ENCODE measurements around the gene FARSB.

The FARSB gene

DNA sequence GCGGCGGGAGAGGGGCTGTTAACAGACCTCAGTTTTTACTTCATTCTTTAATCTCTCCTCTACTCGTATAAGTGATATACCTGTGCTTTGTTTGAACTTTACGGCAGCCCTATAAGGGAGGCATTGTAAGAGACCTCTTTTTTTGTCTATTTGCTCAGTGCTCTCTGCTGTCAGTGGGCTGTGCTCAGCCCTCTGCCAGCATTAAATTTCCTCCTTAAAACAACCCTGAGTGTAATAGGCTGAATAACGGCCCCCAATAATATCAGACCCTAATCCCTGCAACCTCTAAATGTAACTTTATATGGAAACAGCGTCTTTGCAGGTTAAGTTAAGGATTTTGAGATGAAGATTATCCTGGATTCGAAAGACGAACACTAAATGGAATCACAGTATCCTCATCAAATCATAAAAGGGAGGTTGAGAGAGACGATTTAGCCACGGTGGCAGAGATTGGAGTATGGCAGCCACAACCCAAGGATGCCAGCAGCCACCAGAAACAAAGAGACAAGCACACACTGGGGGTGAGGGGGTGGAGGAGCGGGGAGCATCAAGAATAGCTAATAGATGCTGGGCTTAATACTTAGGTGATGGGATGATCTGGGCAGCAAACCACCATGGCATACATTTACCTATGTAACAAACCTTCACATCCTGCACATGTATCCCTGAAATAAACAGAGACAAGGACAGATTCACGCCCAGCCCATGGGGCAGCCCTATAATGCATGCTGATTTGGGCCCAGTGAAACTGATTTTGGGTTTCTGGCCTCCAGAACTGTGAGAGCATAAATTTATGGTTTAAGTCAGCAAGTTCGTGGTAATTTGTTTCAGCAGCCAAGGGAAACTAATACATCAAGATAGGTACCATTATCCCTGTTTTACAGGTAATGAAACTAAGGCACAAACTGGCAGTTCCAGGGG lies 894 bp upstream of the FARSB start:
- no peak for DNase-seq

DNA sequence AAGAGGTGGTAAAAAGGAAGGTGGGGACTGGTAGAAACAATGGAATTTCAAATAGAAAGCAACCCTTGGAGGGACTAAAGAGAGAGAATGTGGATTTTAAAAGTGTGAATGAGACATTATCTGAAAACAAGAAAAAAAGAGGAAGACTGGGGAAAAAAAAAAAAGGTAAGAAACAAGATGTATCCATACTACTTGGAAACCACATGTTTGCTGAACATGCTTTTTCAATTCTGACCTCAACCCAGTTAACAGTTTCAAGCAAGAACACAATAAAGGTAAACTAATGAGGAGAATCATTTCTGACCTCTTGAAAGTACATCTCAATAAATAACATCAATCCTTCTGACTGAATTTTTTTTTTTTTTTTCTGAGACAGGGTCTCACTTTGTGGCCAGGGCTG lies 2.6 kb downstream of the FARSB start:
- DNase-seq, result no peak

DNA sequence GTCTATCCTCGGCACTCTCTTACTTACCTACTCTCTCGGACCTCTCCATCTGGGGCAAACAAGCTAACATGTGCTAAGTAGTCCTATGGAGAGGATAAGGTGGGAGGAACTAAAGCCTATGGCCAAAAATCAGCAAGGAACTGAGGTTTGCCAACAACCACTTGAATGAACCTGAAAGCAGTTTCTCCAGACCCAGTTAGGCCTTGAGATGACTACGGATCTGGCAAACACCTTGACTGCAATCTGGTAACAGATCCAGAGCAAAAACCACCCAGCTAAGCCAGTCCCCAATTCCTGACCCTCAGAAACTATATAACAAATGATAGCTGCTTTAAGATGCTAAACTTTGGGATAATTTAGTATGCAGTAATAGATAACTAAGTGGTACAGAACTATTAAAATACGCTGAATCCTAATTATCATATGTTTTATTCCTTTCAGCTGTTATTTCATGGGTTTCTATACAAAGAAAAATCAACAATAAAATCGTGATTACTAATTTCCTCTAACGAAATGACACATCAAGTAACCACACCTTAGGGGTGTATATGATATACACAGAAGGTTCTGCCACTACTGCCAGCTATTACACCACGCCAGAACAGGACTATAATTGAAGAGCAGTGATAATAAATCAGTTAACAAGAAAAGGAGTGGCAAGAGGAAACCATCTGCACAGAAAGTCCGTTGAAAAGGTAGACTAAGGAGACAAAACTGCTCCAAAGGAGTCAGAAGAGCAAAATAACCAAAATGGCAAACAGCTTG lies 3.2 kb downstream of the FARSB start:
- DNase-seq, result no peak

DNA sequence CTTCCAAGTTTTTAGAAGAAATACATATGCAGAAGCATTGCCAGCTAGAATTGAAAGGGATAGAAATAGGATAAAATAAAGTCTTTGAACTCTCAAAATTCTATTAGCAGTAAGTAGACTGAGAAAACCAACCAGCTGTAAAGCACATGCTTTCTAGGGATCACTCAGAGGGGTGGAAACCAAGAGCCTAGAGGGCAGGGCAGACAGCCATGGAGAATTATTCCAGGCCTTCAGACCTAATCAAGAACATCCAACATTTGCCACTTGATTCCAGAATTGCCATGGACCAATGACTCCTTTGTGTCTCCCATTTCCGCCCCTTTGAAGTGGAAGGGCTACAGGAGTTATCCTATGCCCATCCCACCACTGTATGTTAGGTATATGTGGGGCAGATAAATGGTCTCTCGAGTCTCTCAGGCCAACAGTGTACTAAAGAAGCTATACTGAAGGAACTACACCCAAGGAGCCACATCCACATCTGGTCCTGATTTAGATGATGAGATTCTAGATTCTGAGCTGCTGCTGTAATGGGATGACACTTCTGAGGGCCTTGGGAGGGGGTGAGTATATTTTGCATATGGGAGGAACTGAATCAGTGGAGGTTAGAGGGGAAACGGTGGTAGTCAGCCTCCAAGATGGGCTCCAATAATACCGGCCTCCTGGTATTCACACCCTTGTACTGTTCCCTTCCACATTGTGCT lies 4.0 kb downstream of the FARSB start:
- DNase-seq, result no peak

DNA sequence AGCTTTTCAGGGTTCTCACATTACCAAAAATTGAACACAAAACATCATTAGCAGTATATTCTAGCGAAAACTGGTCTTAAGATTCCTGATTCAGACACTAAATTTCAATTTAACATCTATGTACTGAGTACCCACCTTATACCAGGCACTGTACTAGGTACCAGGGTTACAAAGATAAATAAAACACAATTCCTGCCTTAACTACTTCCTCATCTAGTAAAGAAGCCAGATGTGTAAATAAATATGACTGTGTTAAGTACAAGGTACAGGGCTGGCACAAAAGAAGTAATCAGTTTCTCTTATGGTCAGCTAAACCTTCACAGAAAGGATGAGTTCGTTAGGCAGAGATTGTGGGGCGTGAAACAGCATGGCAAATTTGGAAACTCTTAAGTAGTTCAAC lies 6.1 kb downstream of the FARSB start:
- DNase-seq, result no peak

DNA sequence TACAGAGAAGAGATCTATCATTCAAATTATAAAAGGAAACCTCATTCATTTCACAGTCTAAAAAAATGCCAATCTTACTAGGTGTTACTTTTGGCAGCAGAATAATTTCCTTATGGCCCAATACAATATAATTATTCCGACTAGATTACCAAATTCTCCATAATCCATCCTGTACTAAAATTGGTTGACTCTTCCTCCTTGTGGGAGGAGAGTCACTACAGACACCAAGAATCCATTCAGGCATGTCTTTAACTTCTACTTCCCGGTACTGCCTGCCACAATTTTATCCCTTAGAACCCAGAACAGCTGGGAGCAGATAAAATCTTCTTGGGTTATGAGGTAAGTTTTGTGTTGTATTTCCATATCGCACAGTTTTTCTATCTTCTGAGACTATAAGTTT lies 9.9 kb downstream of the FARSB start:
- DNase-seq, result no peak

DNA sequence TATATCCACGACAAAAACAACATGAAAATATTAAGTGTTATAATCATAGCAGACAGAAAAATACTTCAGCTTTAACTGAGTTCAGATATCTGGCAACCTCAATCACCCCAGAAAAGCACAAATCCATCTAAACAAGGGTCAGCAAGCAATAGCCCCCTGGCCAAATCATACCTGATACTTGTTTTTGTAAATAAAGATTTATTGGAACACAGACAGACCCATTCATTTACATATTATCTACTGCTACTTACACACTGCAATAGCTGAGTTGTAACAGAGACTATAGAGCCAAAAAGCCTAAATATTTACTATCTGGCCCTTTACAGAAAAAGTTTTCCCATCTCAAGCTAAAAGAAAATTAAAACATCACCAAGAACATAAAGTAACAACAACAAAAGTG lies 12.8 kb downstream of the FARSB start:
- no peak for DNase-seq

DNA sequence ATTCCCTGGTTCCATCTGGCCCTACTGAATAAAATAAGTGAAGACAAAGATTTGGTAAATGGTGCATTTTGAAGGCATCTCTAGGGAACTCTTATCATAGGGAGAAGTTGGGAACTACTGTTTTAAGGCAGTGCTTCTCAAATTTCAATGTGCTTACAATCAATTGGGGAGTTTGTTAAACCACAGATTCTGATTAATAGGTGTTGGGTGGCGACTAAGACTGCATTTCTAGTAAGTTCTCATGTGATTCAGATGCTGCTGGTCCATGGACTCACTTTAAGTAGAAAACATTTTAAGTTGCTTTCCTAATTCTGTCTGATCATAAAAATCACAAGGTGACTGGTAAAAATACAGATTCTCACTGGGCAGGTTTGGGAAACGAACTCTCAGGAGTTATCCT lies 14.6 kb downstream of the FARSB start:
- DNase-seq, result no peak

DNA sequence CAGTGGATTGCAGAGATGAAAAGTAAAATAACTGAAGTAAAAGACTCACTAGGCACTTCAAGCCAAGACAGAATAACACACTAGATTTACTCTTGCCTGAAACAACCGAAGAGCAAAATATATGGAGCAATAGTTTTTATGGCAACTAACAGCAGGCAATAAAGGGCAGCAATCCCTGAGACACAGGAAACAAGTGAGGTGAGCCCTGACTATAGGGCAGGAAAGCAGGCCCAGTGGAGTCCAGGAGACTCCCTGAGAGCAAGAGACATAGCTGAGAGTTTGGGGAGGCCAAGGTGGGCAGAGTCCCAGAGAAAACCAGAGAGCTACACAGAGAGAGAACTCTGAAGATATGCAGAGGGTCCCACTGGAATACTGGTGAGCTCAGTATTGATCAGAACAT lies 18.8 kb downstream of the FARSB start:
- no peak for DNase-seq

DNA sequence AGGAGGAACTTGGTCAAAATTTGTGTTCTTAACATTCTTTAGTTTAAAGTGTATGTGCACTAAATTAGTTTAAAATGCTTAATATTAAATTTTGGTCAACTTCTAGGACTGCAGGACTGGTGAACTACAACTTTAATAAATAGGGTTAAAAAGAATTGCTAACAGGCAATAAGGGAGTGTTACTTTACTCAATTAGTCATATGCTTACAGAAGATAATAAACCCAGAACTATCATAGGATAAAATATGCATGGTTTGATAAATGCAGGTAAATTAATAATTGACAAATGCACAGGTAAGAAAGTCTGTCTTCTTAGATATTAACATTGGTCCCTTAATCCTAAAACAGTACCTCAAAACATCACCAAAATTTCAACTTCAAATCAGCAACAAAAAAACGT lies 20.6 kb downstream of the FARSB start:
- no peak for DNase-seq

DNA sequence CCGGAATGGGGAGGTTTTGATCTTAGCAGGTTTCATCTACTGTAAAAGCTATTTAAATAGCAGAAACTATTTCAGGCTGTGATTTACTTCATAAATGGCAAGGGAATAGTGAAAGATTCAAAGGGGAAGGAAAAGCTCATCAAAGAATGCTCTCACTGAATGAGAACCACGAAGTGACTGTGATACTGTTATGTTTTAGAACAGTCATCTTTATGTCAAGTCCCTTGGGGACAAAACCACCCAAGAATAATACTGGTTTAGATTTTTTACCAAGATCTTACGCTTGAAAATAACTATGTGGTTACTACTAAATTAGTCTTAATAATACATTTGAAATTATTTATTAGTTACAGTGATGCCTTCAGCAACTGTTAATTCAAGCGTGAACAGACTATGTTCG lies 28.1 kb downstream of the FARSB start:
- no peak for DNase-seq

DNA sequence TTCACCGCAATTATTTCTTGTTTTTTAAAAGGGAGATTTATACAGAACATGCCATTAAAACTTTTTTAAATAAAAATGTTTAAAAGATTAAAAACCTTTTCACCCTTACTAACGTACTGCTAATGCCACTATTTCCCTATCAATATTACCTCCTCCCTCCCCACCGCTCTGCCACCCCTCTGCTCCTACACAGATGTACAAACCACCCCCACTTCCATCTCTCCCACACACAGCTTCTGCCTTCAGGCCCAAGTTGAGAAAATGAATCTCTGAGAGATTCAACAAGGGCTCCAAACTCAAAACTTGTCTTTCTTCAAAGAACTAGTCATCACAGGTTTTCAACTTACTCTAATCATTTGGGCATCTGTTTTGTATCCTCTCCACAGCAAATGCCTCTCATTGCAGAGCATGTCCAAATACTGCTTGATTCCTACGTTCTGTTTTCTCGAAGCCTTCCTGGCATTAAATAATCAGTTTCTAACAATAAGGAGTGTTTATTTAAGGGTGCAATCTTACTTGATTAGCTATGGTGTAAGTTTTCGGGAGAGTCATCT lies 32.1 kb downstream of the FARSB start:
- no peak for DNase-seq

DNA sequence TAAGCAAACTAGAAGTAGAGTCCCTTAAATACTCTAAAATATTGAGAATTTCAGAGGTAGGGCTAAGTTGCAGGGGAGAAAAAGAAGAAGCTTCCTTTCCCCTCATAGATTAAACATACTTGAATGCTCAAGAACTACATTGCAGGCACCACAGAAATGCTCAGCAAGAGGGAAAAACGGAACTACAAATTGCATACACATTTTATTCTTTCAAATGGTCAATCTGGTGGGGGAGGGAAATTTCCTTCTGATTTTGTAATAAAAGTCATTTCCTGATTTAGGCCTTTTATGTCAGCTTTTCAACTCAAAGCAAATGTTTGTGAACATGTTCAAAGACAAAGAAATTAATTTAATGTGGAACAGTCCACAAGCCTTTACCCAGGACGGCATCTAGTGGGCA lies 33.0 kb downstream of the FARSB start:
- DNase-seq, result no peak

DNA sequence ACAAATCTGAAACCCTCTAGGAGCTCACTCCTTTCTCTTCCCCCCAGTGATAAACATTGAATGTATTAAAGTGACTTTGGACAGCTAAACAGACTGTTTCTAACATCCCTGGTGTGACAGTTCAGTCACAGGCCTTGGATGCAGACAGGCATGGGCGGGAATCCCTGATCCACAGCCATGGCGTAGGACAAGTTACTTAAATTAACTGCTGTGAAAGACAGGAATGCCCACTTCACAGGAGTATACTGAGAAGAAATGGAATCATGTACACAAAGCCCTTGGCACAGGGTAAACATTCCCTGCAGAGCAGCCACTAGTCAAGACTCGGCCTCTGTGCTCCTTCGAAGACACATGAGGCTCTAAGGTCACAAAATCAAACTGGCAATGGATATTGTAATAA lies 34.0 kb downstream of the FARSB start:
- DNase-seq, result no peak

DNA sequence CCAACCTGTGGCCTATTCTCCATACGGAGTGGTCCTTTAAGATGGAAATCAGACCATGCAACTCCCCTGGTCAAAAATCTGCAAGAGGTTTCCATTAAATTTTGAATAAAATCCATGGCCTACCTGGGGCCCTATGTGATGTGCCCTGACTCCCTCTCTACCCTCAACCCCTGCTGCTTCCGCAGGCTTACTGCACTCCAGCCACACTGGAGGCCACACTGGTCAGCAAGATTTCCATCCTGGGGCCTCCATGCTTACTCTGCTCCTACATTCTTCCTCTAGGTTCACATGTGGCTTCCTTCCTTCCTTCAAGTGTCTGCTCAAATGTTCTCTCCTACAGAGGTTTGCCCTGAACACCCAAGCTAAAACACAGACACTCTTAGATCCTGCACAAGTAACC lies 40.6 kb downstream of the FARSB start:
- DNase-seq, result no peak

DNA sequence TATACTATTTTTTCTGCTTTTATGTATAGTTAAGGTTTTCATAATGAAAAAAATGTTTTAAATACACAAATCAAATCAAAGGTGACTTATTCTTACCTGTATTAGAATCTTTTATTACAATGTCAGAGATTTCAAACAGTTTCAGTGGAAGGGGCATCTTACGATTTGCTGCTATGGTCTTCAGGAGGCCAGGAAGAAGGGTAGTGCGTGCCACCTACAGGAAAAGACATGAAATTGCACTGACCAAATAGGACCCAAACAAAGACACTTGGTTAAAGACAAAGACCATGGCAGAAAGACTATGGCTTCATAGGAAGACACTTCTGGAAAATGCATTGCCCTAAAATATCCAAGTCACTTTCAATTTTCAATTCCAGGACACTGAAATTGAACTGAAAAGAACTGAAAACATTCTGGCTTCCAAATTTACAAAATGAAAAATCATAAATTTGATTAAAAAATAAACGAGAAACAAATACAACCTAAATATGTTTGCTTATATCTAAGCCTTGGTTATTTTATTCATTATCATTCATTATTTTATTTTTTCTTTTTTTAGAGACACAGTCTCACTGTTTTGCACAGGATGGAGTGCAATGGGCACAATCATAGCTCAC lies 42.1 kb downstream of the FARSB start:
- no peak for DNase-seq

DNA sequence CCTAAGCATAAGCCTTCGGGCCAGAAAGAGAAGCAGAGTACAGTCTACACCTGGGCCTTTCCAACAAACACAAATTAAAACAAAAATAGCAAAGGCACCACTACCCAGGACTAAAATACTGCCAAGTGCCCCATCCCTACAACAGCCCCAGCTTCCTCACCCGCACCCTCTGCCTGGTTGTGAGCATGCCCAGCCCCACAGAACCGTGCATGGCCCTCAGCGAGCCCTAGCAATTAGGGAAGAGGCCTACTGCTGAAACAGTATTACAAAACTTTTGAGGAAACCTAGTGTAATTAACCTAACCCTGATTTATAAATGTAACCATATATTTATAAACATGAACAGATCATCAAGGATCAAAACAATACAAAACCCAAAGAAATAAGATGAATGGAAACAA lies 44.2 kb downstream of the FARSB start:
- DNase-seq, result no peak

DNA sequence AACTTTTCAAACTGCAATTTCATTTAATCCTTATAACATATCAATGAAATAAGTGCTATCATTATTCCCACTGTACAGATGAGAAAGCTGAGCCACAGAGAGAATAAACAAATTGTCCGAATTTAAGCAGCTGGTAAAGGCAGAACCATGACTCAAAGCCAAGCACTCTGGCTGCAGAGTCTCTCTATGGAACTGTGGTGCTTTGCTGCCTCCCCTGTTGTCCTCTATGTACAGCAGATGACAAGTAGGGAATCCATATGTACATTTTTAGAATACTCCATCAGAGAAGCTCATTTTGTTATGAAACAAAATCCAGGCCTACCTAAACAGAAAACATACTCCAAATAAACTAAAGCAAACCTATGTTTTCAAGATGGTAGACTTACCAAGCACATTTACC lies 45.1 kb downstream of the FARSB start:
- DNase-seq, result no peak

DNA sequence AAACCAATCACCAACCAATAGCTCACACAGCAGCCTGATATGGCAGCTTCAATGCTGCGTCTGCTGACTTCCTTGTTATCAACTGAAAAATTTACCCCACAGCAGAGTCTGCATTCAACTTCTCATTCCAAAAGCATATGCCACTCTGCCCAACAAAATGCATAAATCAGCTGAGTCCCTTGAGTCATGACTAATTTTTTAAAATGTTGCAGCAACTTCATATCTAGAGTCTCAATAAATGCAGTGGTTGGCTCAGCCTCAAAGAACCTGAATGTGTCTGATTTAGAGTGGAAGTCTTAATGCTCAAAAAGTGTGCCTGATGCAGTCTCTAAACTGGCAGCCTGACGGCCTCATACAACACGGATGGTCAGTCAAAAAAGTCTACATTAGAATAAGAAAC lies 46.5 kb downstream of the FARSB start:
- no peak for DNase-seq

DNA sequence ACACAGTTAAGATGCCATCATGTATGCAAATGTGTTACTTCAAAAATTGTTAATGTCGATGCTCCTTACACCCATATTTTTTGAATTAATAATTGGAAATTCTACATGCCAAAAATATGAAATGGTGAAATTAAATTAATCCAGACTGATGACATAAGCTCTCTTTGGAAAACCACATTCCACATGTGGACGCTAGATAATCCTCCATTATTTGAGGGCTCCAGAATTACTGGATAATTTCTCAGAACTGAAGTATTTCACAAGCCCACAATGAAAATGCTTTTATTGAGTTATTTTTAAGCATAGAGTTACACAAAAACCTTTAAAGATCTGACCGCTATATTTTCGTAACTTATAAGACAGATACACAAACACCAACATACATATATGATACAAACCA lies 47.8 kb downstream of the FARSB start:
- DNase-seq, result no peak

DNA sequence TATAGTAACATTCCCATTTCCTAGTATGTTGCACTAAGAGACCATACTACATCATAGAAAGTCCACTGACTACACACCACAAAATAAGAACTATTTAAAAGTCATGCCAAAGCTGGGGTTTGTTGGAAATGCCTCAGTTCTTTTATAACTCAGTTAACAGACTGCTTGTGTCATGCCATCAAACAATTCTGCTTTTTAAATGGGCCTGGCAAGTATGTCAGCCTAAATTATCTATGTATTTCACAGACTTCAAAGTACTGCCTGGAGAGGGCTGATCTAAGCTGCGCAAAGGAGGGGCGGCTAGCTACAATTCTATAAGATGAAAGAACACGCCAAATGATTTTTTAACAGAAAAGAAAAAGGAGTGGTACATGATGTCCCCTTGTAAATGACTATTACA lies 49.6 kb downstream of the FARSB start:
- no peak for DNase-seq

DNA sequence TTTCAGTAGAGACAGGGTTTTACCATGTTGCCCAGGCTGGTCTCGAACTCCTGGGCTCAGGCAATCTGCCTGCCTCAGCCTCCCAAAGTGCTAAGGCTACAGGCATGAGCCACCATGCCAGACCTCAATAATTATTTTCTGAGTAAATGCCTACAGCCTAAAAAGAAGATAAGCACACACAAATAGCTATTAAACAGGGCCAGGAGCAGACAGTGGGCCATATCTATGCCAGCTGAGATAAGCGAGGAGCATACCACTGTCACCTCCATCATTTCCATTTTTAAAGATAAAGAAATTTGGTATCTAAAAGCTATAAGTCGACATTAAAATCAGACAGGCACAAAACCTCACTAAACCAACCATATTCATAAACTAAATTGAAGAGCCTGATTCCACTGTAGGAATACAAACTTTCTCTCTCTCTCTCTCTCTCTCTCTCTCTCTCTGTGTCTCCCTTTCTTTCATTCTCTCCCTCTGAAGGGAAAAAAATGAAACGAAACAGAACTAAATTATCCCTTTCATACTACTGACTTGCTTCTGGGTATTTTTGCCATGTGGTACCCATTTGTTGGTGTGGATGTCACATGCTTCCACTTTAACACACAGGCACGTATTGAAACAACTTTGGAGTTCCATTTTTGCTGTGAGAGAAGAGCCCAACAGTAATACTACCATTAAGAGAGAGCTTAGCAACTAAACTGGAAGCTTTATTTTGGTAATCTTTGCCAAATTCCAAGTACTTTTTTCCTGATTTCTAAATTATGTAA lies 51.0 kb downstream of the FARSB start:
- DNase-seq, result no peak
